H1 (cell line): ENCODE measurements around the gene GAD2.

ENCODE experiments used
- BRCA1 ChIP-seq: IDR thresholded peaks from 2 replicates; pipeline ENCODE4 v1.6.1; 2012; ENCODE audit warnings: low read depth, low read length, improper control_type of control experiment
- JUND ChIP-seq: IDR thresholded peaks from 2 replicates; pipeline ENCODE4 v1.6.1; 2011; ENCODE audit warnings: mild to moderate bottlenecking, improper control_type of control experiment, low read length
- POLR2AphosphoS5 ChIP-seq: IDR thresholded peaks from 2 replicates; pipeline ENCODE4 v1.6.1; 2011; ENCODE audit warnings: low read depth, low read length

DNA sequence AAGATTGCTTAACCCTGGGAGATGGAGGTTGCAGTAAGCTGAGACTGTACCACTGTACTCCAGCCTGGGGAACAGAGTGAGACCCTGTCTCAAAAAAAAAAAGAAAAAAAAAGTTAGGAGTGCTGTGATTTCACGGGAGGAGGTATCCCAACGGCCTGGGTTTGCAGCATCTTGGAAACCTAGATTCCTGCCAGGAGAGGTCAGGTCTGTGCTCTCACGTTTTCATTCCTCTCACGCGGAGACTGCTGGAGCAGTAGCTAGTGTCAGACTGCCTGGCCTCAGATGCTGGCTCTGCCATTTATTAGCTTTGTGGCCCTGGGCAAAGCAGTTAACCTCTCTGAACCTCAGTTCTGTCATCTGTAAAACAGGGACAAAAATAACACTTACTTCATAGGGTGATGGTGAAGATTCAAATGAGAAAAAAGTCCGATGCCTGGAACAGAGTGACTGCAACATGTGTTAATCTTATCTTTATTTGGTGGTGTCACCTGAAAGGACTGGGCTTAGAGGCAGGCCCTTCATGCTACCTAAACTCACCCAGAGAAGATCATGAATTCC, 94.9 kb downstream of the GAD2 start:
- TF ChIP-seq POLR2AphosphoS5: no peak
- TF ChIP-seq JUND: no peak
- TF ChIP-seq BRCA1: no peak
